HG02970 (cell line): ENCODE measurements around the gene AKNA.
"Not testable (repeated sequence)": the region's sequence is repeated elsewhere in the genome, so short reads cannot be mapped to it uniquely, and the experiment has no call there.

Experiments
- ATAC-seq: cut with Tn5 transposase; IDR thresholded peaks from one replicate; pipeline ENCODE4 v1.9.1; 2021; ENCODE audit warnings: mild to moderate bottlenecking, moderate library complexity, moderate number of reproducible peaks; ENCODE audit not compliant: unreplicated experiment, low FRiP score

AKNA gene

DNA sequence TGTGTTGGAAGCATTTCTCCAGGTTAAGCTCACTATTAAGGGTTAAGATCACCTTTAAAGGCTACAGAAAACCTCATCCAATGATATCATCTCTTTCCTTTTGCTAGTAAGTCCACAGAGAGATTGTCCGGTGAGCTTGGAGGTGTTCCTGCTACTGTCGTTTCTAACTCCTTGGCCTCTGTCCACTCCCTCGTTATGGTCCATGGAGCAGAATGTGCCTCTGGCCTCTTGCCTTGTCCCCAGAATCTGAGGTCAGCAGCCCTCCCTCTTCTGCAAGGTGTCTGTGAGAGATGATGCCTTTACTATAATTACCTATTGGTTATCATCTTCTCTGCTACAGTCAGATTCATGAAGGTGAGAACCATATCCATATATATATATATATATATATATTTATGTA, 43.1 kb downstream of the AKNA start:
- ATAC-seq, result no peak

DNA sequence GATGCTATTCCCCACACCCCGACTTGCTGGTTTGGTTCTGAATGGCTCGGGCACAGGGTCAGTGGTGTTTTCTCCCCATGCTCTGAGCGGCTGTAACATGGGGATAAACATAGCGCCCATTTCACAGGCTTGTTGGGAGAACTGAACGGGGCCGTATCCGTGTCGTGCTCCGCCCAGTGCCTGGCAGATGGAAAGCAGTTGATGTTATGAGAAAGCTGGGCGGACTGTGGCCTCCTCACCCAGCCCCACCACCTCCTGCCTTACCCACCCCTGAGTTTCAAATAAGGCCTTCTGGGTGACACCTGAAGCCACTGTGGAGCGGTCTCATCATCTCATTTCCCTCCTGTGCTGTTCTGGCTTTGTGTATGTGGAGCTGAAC, 43.6 kb downstream of the AKNA start:
- no peak for ATAC-seq

DNA sequence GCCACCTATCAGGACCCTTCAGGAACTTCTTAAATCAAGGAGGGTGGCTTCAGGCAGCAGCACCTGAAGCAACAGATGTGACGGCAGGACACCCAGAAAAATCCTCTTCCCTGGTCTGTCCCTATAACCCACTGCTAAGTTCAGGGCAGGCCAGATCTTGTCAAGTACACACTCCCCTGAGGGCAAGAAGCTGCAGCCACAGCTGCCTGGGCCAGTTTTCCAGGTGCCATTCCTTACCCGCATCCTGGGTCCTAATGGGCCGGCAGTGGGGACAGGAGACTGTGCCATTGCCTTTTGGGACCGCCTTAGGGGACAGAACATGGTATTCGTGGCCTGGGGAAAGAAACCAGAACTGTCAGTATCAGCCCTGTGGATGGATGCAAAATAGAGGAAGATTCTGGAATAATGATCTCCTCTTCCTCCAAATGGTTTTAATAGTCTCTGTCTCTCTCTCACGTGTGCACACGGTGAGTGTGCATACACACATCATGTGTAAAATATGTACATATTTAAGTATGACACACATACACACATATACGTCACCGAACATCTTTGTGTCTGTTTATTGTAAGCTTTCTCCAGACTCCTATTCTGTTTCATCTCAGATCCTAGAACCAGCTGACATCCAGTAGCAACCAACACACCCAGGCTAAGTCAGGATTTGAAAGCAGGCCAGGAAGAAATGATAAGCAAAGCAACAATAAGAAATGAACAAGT, 44.2 kb downstream of the AKNA start:
- no peak for ATAC-seq

DNA sequence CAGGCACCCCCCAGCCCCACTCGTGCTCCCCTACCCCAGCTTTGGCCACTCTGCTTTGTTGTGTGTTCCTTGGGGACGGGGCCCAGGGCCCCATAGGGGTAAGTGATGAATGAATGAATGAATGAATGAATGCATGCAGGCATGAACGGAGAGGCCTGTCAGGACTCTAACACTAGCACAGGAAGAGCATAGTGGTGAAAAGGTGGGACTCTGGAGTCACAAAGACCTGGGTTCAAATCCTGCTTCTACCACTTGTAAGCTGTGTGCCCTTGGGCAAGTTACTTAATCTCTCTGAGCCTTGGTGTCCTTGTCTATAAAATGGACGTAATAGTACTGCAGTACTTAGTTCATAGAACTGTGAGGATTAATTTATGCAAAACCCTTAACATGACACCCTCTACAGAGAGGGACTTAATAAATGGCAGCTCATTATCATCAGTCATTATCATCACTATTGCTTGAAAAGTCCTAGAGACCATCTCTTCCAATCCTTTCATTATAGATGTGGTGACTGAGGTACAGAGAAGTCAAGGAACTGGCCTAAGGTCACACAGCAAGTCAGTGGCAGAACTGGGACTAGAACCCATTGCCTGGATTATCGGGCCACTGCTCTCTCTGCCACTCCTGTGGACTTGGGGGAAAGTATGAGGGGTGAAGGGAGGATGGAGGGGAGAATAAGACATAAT, 44.9 kb downstream of the AKNA start:
- ATAC-seq, result no peak

DNA sequence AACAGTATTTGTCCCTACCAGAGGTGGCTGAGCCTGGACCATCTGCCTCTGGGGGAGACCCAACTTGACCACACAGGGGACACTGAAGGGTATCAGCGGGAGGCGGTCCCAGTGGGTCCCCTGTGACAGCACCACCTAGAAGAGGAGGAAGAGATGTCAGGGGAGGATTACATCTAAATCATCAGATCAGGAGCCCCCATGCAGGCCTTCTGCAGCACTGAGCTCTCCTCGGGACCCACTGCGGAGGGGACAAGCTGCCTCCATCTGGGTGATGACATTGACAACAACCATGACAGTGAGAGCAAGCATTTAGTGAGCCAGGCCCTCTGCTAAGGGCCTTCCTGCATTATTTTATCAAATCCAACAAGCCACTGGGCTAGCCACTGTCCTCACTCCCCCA, 45.8 kb downstream of the AKNA start:
- no peak for ATAC-seq

DNA sequence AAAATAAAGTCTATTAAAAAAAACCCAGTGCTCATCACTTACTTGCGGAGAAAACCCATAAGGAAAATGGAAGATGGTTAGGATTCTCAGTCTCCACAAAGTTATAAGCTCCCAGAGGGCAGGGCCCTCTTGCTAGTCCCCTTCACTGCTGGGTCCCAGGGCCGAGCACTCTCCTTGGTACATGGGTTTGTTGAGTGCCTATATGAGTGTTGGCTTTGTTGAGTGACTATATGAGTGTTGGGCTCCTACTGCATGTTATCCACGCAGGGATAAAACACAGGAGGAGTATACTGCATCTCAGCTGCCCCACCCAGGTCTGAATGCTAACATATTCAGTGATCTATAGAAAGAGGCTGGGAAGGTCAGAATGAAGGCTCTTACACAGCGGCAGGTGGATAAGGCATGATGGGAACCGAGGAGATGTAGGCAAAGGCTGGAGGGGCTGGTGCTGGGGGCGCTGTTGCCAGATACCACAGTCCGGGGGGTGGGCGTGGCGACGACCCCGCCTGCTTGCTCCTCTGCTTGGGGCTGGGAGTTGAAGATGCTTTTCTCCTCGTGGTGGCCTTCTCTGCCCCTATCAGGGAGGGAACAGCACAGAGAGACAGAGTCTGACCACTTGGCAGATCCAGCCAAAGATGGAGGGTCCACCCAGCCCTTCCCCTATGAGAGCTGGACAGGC, 46.5 kb downstream of the AKNA start:
- no peak for ATAC-seq

DNA sequence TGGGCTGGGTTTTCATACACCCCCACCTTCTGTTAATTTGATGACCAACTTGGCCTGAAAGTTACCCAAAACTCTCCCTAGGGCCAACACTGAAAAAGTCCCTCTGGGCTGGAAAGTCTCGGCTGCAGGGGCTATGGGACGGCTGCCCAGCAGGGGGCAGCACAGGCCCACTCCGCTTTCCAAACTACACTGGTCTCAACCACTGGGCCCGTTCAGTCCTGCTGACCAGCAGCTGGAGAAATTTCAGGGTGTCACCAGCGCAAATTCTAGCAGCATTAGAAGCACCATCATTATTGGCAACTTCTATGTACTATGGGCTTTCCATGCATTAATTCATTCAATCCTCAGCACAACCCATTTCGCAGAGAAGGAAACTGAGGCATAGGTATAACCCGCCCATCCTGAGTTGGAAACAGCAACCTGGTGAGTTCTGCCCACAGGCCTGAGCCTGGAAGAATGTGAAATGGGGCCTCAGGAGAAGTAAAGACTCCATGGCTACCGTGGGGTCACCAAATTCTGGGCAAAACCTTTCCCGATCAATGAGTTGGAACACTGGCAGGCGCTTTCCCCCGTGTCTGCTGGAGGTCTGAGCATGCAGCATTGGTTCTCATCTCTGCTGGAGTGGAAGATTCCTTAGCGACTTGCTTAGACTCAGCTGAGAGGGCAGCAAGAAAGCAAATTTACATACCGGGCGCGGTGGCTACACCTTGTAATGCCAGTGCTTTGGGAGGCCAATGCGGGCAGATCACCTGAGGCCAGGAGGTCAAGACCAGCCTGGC, 48.5 kb downstream of the AKNA start:
- no peak for ATAC-seq

DNA sequence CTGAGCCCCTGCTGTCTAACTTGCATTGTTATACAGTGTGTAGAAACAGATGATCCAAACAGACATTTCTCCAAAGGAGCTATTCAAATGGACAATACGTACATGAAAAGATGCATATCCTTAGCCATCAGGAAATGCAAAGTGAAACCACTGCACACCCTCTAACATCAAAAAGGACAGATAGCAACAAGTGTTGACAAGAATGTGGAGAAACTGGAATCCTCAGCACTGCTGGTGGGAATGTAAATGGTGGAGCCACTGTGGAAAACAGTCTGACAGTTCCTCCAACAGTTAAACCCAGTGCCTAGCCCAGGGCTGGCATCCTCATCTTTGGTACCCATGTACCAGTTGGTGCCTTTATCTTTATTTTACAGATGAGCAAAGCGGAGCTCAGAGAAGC, 49.6 kb downstream of the AKNA start:
- no peak for ATAC-seq

DNA sequence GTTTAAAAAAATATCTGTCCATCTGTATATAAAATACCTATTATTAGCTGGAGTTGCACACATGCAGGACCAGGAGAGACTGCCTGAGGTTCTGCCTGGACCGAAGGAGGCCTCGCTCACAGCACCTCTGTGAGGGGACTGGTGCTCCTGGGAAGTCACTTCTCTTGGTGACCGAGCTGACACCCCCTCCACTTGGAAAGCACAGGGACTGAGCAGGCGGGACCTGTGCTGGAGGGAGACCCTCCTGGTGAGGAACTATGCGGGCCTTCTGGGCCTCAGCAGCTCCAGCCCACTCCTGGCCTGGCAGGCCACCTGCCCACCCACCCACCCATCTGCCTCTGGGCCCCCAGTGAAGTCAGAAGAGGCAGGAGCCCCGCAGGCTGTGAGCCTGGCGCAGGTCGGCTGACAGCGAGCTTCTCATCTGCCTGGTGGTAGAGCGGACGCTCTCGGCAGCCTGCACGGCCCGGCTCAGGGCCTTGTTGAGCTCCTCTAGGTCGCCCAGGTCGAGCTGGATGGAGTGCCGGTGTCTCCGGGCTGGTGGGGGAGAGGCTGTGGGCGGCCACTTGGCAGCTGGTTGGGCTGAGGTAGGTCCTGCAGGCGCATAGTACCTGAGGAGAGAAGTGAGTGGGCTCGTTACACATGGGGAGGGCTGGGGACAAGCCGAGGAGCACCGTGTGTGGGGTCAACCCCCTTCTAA, 50.9 kb downstream of the AKNA start:
- ATAC-seq, result no peak

DNA sequence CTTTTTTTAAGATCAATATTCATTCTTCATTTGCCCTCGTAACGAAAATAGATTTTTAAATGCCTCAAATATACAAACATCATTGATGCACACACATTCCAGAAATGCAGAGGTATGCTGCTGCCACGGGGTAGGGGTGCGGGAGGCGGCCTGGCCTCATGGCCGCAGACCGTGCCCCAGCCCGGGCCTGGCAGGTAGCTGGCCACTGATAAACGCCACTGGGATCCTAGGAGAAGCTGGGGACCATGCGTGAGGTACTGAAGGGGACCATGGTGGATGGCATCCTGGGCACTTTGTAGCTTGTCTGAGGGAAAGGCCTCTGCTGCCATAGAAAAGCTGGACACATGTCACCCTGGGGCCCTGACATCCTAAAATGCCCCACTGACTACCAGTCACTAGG, 51.6 kb downstream of the AKNA start:
- ATAC-seq, result no peak

DNA sequence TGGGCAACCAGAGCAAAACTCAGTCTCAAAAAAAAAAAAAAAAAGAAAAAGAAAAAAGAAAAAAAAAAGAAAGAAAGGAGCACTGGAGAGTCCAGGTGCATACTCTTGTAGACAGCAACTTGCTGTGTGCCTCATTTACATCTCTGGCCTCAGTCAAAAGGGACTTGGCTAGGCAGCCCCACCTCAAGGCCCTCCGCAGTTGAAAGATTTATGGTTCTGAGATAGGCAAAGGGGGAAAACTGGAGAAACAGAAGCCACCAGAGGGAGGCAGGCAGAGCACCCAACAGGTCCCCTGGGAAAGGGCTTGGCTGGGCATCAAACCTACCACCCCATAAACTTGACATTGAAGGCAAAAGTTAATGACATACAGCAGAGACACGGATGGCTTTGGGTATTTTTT, 52.0 kb downstream of the AKNA start:
- no peak for ATAC-seq

DNA sequence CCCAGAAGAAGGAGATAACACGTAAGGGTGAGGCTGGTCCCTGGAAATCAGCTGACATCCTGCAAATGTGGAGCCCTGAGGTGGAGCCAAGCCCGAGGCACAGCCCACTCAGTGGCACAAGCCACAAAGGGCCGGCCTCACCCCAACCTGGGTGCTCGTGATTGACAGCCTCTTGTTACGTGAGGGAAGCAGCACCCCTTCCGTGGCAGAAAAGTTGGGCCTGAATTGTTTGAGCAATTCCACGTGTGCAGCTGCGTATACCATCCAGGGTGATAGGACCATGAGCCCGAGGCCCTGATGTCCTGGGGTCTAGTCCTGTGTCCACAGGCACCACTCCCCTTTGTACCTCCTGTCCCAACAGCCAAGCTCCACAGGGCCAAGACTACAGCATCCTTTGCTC, 53.3 kb downstream of the AKNA start:
- no peak for ATAC-seq

DNA sequence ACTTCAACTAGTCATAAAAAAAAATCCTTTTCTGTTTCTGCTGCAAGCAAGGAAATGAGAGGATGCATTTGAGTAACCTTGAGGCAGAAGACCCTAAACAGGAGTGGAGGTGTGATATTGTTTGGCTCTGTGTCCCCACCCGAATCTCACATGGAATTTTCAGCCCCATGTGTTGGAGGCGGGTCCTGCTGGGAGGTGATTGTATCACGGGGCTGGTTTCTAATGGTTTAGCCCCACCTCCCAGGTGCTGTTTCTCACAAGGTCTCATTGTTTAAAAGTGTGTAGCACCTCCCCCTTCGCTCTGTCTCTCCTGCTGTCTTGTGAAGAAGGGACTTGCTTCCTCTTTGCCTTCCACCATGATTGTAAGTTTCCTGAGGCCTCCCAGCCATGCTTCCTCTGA, 54.1 kb downstream of the AKNA start:
- not testable (repeated sequence) for ATAC-seq

DNA sequence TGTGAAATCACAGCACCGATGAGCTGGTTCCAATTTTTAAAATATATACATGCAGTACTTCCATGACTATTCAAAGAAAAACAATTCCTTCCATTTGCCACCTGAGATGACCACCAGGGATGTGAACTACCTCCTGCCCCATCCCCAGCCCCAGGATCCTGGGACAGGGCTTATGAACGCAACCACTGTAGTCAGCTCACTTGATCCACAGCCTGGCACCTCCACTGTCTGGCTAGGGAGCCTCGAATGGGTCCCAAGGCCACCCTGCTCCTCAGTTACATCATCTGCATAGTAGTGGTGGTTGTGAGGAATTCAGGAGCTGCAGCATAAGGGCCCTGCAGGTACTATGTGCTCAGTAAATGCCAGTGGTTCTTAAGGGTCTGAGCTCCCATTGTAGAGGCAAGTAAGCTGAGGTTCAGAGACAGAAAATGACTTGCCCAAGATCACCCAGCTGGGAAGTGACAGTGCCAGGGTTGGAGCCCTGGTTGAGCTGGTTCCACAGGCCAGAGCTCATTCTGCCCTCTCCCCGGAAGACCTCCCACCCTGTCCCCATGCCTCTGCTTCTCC, 55.2 kb downstream of the AKNA start:
- ATAC-seq, result not testable (repeated sequence)

DNA sequence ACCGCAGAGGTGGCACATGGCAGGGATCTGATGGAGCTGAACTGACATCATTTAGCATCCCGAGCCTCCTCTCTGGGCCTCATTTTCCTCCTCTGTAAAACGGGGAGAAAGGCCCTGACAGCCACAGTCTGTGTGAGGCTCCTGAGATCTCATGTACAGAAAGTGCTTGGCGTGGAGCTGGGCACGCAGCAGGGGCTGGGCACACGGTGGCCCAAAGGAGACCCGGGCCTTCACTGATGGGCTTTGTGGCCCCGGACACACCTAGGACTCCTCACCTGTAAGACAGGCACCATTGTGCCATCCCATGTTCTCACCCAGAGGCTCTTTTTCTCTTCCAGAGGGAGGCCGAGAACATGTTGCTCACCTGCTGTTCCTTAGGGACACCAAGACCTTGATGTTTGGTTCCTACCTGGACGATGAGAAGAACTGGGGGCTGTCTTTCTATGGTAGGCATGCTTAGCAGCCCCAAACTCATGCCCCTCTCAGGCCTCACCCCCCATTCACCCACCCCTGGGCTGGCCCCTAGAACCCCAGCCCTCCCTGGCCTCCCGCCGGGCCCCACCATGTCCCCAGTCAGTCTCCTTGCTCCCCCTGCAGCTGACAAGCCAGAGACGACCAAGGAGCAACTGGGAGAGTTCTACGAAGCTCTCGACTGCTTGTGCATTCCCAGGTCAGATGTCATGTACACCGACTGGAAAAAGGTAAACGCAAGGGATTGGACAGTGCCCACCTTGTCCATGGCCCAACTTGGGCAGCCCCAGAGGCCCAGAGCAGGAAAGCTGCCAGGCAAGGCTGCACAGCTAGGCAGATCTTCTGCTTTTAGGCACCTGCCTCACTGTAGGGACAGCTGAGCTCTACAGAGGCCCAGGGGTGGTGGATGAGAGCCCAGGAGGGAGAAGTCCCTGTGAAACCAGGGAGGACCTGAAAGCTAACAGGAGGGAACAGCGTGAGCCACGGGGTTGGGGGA, 56.3 kb downstream of the AKNA start:
- not testable (repeated sequence) for ATAC-seq

DNA sequence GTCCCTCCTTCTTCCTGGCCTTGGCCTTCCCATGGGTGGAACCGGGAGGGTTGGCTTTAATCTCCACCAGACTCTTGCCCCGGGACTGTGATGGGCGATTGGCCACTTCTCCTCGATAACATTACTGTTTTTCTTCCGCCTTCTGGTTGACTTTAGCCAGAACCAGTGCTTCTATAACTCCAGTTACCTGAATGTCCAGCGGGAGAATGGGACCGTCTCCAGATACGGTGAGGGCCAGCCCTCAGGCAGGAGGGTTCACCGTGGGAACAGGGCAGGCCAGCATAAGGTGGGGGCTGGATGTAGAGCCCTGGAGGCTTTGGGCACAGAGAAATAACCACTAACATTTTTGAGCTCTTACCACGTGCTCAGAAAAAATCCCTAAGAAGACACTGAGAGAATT, 57.1 kb downstream of the AKNA start:
- ATAC-seq, result no peak

DNA sequence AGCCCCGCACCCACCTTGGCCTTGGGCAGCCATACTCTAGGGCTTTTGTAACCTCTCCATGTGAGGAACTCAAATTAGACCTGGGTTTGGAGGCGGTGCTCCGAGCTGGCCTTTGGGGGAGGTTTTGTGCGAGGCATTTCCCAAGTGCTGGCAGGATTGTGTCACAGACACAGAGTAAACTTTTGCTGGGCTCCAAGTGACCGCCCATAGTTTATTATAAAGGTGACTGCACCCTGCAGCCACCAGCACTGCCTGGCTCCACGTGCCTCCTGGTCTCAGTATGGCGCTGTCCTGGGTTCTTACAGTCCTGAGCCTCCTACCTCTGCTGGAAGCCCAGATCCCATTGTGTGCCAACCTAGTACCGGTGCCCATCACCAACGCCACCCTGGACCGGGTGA, 58.2 kb downstream of the AKNA start, which contains the start of gene ORM2:
TSS of gene ORM2 (plus strand) at position 245 of the 398 bp plus-strand sequence. CDS start at position 281, 36 bp downstream.
- not testable (repeated sequence) for ATAC-seq

DNA sequence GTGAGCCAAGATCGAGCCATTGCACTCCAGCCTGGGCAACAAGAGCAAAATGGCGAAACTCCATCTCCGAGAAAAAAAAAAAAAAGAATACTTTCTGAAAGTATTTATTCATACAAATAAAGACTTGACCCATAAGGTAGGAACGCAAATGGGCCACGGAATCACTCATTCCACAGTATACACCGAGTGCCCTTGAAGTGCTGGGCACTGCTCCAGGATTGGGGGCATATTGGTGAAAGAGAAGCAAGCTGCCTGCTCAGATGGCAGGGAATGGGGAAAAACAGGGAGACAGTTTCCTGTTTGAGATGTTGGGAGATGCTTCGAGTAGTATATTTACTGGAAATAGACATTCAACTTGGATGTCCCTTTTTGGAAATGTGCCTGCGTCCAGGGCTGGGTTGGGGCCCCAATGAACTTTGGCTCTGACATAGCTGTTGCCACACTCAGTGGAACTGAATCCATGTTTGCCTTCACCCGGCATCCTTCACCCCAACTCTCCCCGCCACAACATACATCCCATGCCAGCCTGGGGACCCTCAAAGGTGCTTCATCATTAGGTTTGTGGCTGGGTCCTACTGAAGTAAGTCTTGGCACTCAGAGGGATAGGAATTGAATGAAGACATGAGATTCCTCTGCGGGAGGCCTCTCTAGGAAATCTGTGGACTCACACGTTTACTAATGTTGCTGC, 58.7 kb downstream of the AKNA start:
- ATAC-seq, result not testable (repeated sequence)
